ENCODE results near the gene TRAPPC5. TPM values are rescaled to one million over a fixed set of nuclear protein-coding genes. Genes with fewer than 3 reads are reported as not detected.

TRAPPC5 gene
- total RNA-seq, 1 donor from 2014 or later: 47.7 TPM

- no peak for DNase-seq (ENCODE audit: low read depth)
These were observed 20.5 kb downstream of the TRAPPC5 start for GRCh38 chr19:7701049-7701653.

- DNase-seq (ENCODE audit: low read depth): no peak
These were observed 21.2 kb downstream of the TRAPPC5 start, which contains the start of gene FCER2 for GRCh38 chr19:7701654-7702457. Gene FCER2 (minus strand): TSS chr19:7702131. CDS start chr19:7699760, 2,371 bp downstream.

GRCh38 chr19:7703332-7703731, 22.7 kb downstream of the TRAPPC5 start:
- no peak for DNase-seq (ENCODE audit: low read depth)

GRCh38 chr19:7704280-7705060, 23.8 kb downstream of the TRAPPC5 start:
- no peak for DNase-seq (ENCODE audit: low read depth)

- no peak for DNase-seq (ENCODE audit: low read depth)
These were observed 25.0 kb downstream of the TRAPPC5 start for GRCh38 chr19:7705387-7706187.

- DNase-seq (ENCODE audit: low read depth): no peak
These were observed 25.7 kb downstream of the TRAPPC5 start for GRCh38 chr19:7706188-7706954.

DNA sequence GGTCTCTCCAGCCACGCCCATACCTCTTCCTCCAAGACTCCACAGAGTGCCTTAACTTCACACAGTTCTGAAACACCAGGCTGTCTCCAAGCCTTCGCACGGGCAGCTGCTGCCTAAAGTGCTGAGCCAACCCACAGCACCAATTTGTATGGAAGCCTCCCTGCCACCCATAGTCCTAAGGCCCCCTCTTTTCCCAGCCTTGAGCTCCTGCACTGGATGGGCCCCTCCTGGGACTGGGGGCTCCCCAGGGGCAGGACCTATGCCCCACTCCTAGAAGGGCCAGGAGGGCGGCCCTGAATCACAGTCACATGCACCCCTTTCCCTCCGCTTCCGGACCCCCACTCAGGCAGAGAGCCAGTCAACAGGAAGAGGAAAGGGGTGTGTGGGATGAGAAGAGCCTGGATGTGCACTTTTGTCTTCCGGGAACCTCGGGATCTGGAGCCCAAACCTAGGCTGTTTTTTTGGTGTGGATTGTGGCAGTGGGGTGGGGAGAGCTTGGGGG, 26.4 kb downstream of the TRAPPC5 start:
- DNase-seq (ENCODE audit: low read depth): no peak

GRCh38 chr19:7709932-7710460, 29.4 kb downstream of the TRAPPC5 start:
- DNase-seq (ENCODE audit: low read depth): no peak

- DNase-seq (ENCODE audit: low read depth): no peak
These were observed 30.0 kb downstream of the TRAPPC5 start for GRCh38 chr19:7710616-7711015.

DNA sequence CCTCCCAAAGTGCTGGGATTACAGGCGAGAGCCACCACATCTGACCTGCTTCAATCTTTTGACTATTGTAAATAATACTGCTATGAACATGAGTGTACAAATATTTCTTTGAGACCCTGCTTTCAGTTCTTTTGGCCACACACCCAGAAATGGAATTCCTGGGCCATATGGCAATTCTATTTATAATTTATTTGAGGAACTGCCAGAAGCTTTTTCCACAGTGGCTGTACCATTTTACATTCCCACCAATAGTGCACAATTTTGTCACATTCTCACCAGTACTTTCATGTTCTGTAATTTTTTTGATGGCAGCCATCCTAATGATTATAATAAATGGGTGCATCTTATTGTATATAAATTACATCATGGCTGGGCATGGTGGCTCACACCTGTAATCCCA, 35.0 kb downstream of the TRAPPC5 start:
- no peak for DNase-seq (ENCODE audit: low read depth)

- DNase-seq (ENCODE audit: low read depth): no peak
These were observed 36.1 kb downstream of the TRAPPC5 start for GRCh38 chr19:7716762-7717161.

- DNase-seq (ENCODE audit: low read depth): no peak
These were observed 38.0 kb downstream of the TRAPPC5 start for GRCh38 chr19:7718668-7719067.

DNA sequence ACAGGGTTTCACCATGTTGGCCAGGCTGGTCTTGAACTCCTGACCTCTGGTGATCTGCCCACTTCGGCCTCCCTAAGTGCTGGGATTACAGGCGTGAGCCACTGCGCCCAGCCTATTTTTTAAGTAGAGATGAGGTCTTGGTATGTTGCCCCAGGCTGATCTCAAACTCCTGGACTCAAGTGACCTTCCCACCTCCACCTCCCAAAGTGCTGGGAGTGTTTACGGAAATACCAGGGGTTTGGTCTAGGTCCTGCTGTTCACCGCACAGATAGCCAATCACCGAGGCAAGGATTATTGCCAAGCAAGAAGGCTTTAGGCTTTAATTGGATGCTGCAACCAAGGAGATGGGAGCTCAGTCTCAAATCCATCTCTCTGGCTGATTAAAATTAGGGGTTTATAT, 39.7 kb downstream of the TRAPPC5 start:
- DNase-seq (ENCODE audit: low read depth): no peak

DNA sequence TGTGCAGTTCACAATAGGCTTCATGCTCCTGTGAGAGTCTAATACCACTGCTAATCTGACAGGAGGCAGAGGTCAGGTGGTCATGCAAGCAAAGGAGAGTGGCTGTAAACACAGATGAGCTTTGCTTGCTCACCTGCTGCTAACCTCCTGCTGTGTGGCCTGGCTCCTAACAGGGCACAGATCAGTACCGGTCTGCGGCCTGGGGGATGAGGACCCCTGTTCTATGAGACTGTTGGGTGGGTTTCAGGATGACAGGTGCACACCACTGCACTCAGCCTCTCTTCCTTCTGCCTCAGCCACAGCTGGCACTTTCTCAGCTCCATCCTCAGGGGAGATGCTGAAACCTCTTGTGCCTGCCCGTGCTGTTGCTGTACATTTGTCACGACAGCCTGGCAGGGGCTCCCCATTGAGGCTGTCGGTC, 41.6 kb downstream of the TRAPPC5 start:
- DNase-seq (ENCODE audit: low read depth): no peak

DNA sequence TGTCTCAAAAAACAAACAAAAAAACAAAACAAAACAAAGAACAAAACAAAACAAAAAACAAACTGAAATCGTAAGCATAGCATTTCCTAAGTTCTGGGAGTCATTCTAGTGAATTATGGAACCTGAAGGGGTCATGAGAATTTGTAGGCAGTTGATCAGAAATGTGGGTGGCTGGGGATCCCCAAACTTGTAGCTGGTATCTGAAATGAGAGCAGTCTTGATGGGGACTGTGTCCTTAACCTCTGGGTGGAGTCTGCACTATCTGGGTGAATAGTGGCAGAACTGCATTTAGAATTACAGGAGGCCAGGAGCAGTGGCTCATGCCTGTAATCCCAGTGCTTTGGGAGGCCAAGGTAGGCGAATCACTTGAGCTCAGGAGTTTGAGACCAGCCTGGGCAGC, 45.2 kb downstream of the TRAPPC5 start:
- DNase-seq (ENCODE audit: low read depth): no peak

- DNase-seq (ENCODE audit: low read depth): no peak
These were observed 48.6 kb downstream of the TRAPPC5 start for GRCh38 chr19:7729211-7729610.

DNA sequence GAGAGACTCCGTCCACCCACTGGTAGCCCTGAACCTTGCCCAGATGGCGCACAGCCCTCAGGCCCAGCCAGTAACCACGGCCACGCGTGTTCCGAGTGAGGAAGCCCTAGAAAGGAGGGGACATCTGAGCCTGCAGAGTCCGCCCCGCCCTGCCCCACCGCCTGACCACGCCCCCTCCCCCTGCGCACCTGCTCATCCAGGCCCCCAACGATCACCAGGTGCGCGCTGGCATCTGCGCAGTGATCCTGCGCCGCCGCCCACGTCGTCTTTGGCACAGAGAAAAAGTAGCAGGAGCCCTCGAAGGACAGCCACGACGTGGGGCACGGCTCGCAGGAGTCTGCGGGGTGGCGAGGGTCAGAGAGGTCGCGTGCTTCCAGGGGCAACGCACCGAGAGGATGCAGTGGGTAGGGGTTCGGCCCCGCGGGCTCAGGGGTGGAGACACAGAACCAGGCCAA, 49.2 kb downstream of the TRAPPC5 start:
- no peak for DNase-seq (ENCODE audit: low read depth)

DNA sequence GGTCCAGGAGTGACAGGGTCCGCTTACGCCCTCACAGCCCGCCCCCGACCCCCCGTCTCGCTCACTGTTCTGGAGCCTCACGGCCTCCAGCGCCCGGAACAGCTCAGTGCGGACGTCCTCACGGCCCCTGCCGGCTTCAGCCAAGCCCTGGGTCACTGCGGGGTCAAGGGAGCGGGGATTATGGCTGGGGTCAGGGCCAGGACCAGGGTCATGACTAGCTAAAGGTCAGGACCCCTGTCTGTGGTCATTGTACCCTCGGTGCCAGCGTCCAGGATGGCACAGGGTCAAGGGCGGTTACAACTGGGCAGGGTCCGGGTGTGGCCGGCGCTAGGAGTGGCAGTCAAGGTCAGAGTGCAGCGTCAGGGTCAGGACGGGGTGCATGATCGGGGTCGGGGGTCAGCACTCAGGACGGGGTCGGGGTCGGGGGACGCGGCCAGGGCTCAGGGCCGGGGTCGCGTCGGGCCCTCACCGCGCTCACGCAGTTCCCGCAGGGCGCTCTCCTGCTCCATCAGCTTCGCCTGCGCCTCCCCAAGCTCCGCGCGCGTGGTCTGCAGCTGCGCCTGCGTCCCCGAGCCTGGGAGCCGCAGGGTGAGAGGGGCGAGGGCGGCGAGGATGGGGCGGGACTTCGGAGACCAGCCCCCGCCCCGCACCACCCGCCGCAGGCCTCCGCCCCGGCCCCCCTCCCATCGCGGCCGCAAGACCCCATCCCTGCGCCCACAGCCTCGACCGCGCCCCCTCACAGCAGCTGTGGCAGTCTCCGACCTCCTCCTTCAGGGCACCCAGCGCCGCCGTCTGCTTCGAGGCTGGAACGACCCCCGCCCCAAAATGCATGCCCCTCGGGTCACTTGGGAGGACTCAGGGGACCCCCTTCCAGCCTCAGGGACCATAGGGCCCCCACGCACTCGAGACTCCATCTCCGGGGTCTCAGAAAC, 49.9 kb downstream of the TRAPPC5 start:
- DNase-seq (ENCODE audit: low read depth): no peak

DNA sequence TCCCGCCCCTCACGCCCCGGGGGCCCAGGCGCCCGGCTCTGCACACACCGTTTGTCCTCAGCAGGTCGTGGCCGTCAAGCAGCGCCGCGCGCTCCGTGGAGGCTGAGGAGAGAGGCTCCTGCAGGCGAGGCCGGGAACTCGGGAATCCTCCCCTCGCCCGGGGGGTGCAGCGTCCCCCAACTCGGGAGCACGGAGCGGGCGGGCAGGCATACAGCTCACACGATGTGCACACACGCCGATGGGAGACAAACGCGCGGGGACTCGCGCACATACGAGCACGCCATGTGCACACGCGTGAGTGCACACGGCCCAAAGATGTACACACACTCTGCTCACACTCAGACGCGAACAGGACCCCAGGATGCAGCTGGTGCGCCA, 50.6 kb downstream of the TRAPPC5 start:
- DNase-seq (ENCODE audit: low read depth): no peak

Measured in renal cortical epithelial cell (primary cell).